Sigmoid colon (tissue), 7 donors: ENCODE measurements around the gene DHRS7B. TPM values are rescaled to one million over a fixed set of nuclear protein-coding genes. Genes with fewer than 3 reads are reported as not detected.

Experiments
- DNase-seq: peaks from one replicate; pipeline ENCODE4 v3.0.0-alpha.2; 2019
- H3K27ac ChIP-seq, 4 donors: fragments of 200-600 bp; sonication (generic); one replicate each; pipeline ENCODE4 v1.5.1; 2016 to 2019; ENCODE audit warnings: mild to moderate bottlenecking in 1 of 4
- H3K27me3 ChIP-seq, 3 donors: fragments of 200-600 bp; sonication (generic); one replicate each; pipeline ENCODE4 v1.5.1; 2019; ENCODE audit warnings: mild to moderate bottlenecking in 1 of 3
- H3K36me3 ChIP-seq, 4 donors: fragments of 200-600 bp; sonication (generic); one replicate each; pipeline ENCODE4 v1.5.1; 2016 to 2019
- H3K4me1 ChIP-seq, 4 donors: fragments of 200-600 bp; sonication (generic); one replicate each; pipeline ENCODE4 v1.5.1; 2017 to 2019
- H3K4me3 ChIP-seq, 4 donors: fragments of 200-600 bp; sonication (generic); one replicate each; pipeline ENCODE4 v1.5.1; 2017 to 2019; ENCODE audit warnings: mild to moderate bottlenecking in 2 of 4, moderate library complexity in 1 of 4
- H3K9me3 ChIP-seq, 4 donors: fragments of 200-600 bp in 3 of 4; sonication (generic) in 3 of 4; one replicate each; pipeline versions ENCODE4 v1.5.1 to v1.6.1; 2013 to 2019
- EP300 ChIP-seq, 4 donors: sonication (generic); formaldehyde crosslinking; IDR thresholded peaks; one replicate each; pipeline ENCODE4 v1.6.1; 2017; ENCODE audit warnings: antibody characterized with exemption in 4 of 4
- POLR2A ChIP-seq, 2 donors: fragments of 450-650 bp; IDR thresholded peaks; one replicate each; pipeline ENCODE4 v1.6.1; 2016; ENCODE audit warnings: antibody characterized with exemption in 2 of 2, mild to moderate bottlenecking in 2 of 2, moderate library complexity in 2 of 2
- POLR2AphosphoS5 ChIP-seq, 4 donors: sonication (generic); formaldehyde crosslinking; IDR thresholded peaks; one replicate each; pipeline ENCODE4 v1.6.1; 2017; ENCODE audit warnings: antibody characterized with exemption in 4 of 4
- WGBS, 2 donors: extraction: QIAGEN DNeasy Blood & Tissue Kit; methylation state at CpG; one replicate each; pipeline ENCODE4 v1.1.7; 2013; 5-methylcytosine and 5-hydroxymethylcytosine counted together
- intact Hi-C: fragments of 100-400 bp; cut with DNase I; formaldehyde crosslinking; loops from one replicate; pipeline ENCODE4 v1.15.1; 2023
- polyA plus RNA-seq, 3 donors: library from polyadenylated mRNA; stranded (reverse); fragments of 200-250 nt; gene quantifications; one replicate each; pipeline ENCODE4 v1.2.3, GENCODE V29; 2013
- total RNA-seq, 4 donors: library from RNA; depleted of rRNA; stranded (reverse); fragments of >200 nt; gene quantifications; one replicate each; pipeline ENCODE4 v1.1.0, GENCODE V29; 2016
- TF ChIP-seq, protein P1 (sequence below), 4 experiments: fragments of 450-650 bp in 3 of 4; fragments of 200-600 bp in 1 of 4; IDR thresholded peaks; one replicate each; pipeline ENCODE4 v1.5.1; 2016 to 2019; ENCODE audit warnings: antibody characterized with exemption in 4 of 4, mild to moderate bottlenecking in 3 of 4, moderate library complexity in 2 of 4
- donor health status: healthy with polysubstance abuse.
- donor health status: Bipolar disorder and iron deficiency.
- donor health status: healthy.

The DHRS7B gene
- total and polyA plus RNA-seq, 7 donors = 8.3 to 31.9 (median 23.2) TPM

DNA sequence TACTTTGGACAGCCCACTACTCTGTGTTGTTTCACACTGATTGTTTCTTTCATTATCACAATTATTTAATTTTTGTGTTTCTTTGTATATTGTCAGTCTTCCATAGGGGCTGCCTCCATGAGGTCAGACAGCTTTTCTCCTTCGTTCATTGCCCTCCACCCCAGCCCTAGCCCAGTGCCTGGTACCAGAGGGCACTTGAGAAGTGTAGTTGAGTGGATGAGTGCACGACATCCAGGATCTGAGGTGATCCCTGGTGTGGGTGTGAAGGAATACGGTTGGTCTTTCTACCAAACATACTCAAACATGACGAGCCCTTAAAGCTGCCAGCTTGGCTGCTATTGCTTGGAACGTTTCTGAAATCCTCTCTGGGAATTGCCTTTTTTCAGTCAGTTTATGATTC is 37.9 kb downstream of the DHRS7B start:
- DNase-seq = no peak
- no peak for TF ChIP-seq POLR2A (IDR thresholded peaks at IDR 0.05)
- no peak for TF ChIP-seq EP300 (IDR thresholded peaks at IDR 0.05)
- TF ChIP-seq POLR2AphosphoS5 (IDR thresholded peaks at IDR 0.05) = no peak
- TF ChIP-seq, protein P1, sequence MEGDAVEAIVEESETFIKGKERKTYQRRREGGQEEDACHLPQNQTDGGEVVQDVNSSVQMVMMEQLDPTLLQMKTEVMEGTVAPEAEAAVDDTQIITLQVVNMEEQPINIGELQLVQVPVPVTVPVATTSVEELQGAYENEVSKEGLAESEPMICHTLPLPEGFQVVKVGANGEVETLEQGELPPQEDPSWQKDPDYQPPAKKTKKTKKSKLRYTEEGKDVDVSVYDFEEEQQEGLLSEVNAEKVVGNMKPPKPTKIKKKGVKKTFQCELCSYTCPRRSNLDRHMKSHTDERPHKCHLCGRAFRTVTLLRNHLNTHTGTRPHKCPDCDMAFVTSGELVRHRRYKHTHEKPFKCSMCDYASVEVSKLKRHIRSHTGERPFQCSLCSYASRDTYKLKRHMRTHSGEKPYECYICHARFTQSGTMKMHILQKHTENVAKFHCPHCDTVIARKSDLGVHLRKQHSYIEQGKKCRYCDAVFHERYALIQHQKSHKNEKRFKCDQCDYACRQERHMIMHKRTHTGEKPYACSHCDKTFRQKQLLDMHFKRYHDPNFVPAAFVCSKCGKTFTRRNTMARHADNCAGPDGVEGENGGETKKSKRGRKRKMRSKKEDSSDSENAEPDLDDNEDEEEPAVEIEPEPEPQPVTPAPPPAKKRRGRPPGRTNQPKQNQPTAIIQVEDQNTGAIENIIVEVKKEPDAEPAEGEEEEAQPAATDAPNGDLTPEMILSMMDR (IDR thresholded peaks at IDR 0.05) = no peak
- Histone ChIP-seq H3K4me1 (peaks cover 0 to 61% (median 41%) of the 10 kb centered on the region in 4 donors), H3K27me3 (no peaks in the 10 kb centered on the region), H3K4me3 (no peak overlapping the region), H3K27ac (peak overlapping the region in 1 of 4 donors; percentile 82), H3K9me3 (no peaks in the 10 kb centered on the region), H3K36me3 (no peaks in the 10 kb centered on the region)
- intact Hi-C loops = loop anchor here (5.0 kb wide), 2 partner anchors 32 to 87 kb away; no protein-coding TSS in a partner anchor
- WGBS, 2 donors = 93% methylated on average over 5 of the region's 5 CpGs

DNA sequence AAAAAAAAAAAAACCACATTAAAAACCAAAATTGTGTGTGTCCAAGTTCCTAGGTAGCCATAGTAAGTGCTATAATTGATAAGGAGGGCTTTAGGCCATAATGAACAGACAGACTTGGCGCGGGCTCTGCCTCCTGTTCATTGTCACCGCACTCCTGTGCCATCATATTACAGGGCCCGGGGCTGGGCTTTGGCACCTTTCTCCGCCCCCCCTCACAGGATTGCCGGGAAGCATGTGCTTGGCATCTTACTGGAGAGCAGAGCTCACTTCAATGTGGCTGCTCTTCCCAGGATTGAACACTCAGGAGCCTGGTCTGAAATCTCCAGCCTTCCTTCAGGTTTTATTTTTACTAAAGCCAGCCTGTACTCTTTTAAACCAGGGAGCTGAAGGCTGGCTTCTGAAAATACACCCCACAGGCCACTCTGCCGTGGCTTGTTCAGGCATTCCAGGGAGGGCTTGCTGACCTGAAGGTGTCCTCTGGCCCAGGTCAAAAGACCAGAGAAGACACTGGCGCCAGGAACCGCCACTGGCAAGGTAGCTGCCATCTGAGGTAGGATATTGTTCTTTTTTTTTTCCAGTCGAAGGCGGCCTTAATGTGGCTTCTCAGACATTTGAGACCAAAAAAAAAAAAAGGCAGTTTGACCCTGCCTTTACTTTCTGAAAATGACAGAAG is 39.3 kb downstream of the DHRS7B start:
- Histone ChIP-seq H3K9me3 (no peaks in the 10 kb centered on the region), H3K27me3 (no peaks in the 10 kb centered on the region), H3K36me3 (no peaks in the 10 kb centered on the region), H3K4me3 (peak overlapping the region in 1 of 4 donors; percentile 15), H3K4me1 (peaks cover 0 to 74% (median 53%) of the 10 kb centered on the region in 4 donors), H3K27ac (peak overlapping the region; percentile 48 to 82 (median 81))
- no peak for TF ChIP-seq POLR2A (IDR thresholded peaks at IDR 0.05)
- TF ChIP-seq, protein P1 (IDR thresholded peaks at IDR 0.05) = no peak
- TF ChIP-seq EP300 (IDR thresholded peaks at IDR 0.05) = no peak
- peak in 3 of 4 donors; percentile 47 to 65 (median 53) for TF ChIP-seq POLR2AphosphoS5 (IDR thresholded peaks at IDR 0.05)
- WGBS, 2 donors = 91 to 95% methylated on average over 11 of the region's 11 CpGs
- DNase-seq = peak; percentile 76
- intact Hi-C loops = loop anchor here (5.0 kb wide), 2 partner anchors 34 to 89 kb away; no protein-coding TSS in a partner anchor

DNA sequence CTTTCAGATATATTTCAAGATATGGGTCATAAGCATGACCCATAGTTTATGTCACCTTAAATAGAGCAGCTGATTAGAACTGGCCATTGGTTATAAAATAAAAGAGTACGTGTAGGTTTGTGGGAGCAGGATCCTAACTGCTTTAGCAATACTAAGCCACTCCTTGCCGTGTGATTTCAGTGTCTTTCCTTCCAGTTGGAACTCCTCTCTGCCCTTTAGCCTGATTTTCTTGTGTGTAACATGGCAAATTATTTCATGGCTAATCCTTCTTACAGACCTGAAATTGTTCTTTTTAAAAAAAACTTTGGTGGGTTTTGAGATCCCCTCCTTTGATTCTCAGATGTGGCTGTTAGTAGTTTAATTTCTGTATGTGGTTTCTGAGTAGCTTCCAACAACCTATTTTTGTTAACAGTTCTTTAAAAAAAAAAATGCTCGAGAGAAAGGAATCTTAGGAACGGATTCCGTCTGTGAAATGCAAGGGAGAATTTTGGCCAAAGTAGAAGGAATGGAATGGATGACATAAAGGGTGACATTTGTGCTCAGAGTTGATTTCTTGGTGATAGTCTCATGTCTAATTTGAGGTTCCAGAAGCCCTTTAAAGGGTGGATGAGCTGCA is 39.9 kb downstream of the DHRS7B start:
- WGBS, 2 donors = 70 to 76% methylated on average over 5 of the region's 5 CpGs
- Histone ChIP-seq H3K9me3 (no peaks in the 10 kb centered on the region), H3K27me3 (no peaks in the 10 kb centered on the region), H3K4me3 (peak overlapping the region in 1 of 4 donors; percentile 15), H3K27ac (peak overlapping the region; percentile 48 to 82 (median 81)), H3K4me1 (peaks cover 0 to 74% (median 57%) of the 10 kb centered on the region in 4 donors), H3K36me3 (no peaks in the 10 kb centered on the region)
- TF ChIP-seq, protein P1 (IDR thresholded peaks at IDR 0.05) = no peak
- TF ChIP-seq POLR2A (IDR thresholded peaks at IDR 0.05) (no peak), POLR2AphosphoS5 (IDR thresholded peaks at IDR 0.05) (peak in 1 of 4 donors; percentile 23), EP300 (IDR thresholded peaks at IDR 0.05) (no peak)
- no peak for DNase-seq
- intact Hi-C loops = loop anchor here (5.0 kb wide), 2 partner anchors 34 to 89 kb away; no protein-coding TSS in a partner anchor

DNA sequence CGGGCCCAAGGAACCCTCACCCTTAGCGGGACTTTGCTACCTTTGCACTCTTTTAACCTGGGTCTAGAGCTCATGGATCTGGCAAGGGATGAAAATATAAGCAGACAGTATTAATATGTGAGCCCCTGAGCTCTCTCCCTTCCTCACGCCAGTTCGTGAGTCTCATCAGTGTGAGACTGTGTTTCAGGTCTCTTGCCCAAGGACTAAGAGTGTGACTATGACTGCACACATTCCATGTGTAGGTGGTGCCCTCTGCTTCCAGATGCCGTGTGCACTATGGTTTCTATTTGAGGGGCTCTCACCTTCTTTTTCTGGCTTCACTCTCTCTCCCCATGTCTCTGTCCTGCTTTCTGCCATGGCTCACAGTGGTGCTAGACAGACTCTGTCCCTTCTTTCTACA is 40.5 kb downstream of the DHRS7B start:
- Histone ChIP-seq H3K4me1 (peaks cover 0 to 72% (median 52%) of the 10 kb centered on the region in 4 donors), H3K36me3 (no peaks in the 10 kb centered on the region), H3K9me3 (no peaks in the 10 kb centered on the region), H3K27ac (peak overlapping the region; percentile 48 to 82 (median 81)), H3K27me3 (no peaks in the 10 kb centered on the region), H3K4me3 (peak overlapping the region in 1 of 4 donors; percentile 15)
- DNase-seq = no peak
- intact Hi-C loops = loop anchor here (5.0 kb wide), 2 partner anchors 35 to 90 kb away; no protein-coding TSS in a partner anchor
- TF ChIP-seq POLR2AphosphoS5 (IDR thresholded peaks at IDR 0.05) (peak in 1 of 4 donors; percentile 33), POLR2A (IDR thresholded peaks at IDR 0.05) (no peak)
- TF ChIP-seq, protein P1 (IDR thresholded peaks at IDR 0.05) = no peak
- 89 to 93% methylated on average over 5 of the region's 5 CpGs for WGBS, 2 donors
